ENCODE data around the gene KIF27.
"Not testable (repeated sequence)": the region's sequence is repeated elsewhere in the genome, so short reads cannot be mapped to it uniquely, and the experiment has no call there.

KIF27 gene

GRCh38 chr9:83920927-83921707 is at the start of gene KIF27:
Gene KIF27 (minus strand): TSS chr9:83921432. CDS start chr9:83915591, 5,841 bp downstream.
- peak; percentile 90 to 93 for DNase-seq (ENCODE audit: low read depth in 2 of 2)

- DNase-seq (ENCODE audit: low read depth in 2 of 2), result no peak
These were observed 48.4 kb upstream of the KIF27 start for GRCh38 chr9:83969602-83970001.

GRCh38 chr9:83967073-83967472 is 45.8 kb upstream of the KIF27 start:
- DNase-seq (ENCODE audit: low read depth in 2 of 2), result no peak

- DNase-seq (ENCODE audit: low read depth in 2 of 2), result no peak
These were observed 45.0 kb upstream of the KIF27 start for GRCh38 chr9:83966209-83966582.

- no peak for DNase-seq (ENCODE audit: low read depth in 2 of 2)
These were observed 44.3 kb upstream of the KIF27 start for GRCh38 chr9:83965350-83966208.

- no peak for DNase-seq (ENCODE audit: low read depth in 2 of 2)
These were observed 43.7 kb upstream of the KIF27 start for GRCh38 chr9:83964973-83965349.

- DNase-seq (ENCODE audit: low read depth in 2 of 2), result no peak
These were observed 40.9 kb upstream of the KIF27 start for GRCh38 chr9:83962165-83962564.

GRCh38 chr9:83960991-83961390 is 39.8 kb upstream of the KIF27 start:
- DNase-seq (ENCODE audit: low read depth in 2 of 2), result no peak

- no peak for DNase-seq (ENCODE audit: low read depth in 2 of 2)
These were observed 37.8 kb upstream of the KIF27 start for GRCh38 chr9:83959061-83959460.

GRCh38 chr9:83957248-83957513 is 35.9 kb upstream of the KIF27 start:
- no peak for DNase-seq (ENCODE audit: low read depth in 2 of 2)

- no peak for DNase-seq (ENCODE audit: low read depth in 2 of 2)
These were observed 35.4 kb upstream of the KIF27 start for GRCh38 chr9:83956436-83957247.

GRCh38 chr9:83956086-83956435 is 34.8 kb upstream of the KIF27 start:
- DNase-seq (ENCODE audit: low read depth in 2 of 2), result no peak

- not testable (repeated sequence) for DNase-seq (ENCODE audit: low read depth in 2 of 2)
These were observed 26.9 kb upstream of the KIF27 start for GRCh38 chr9:83948096-83948495.

GRCh38 chr9:83940590-83941303 is 19.5 kb upstream of the KIF27 start:
- no peak for DNase-seq (ENCODE audit: low read depth in 2 of 2)

GRCh38 chr9:83937861-83938455 is 16.7 kb upstream of the KIF27 start:
- no peak for DNase-seq (ENCODE audit: low read depth in 2 of 2)

GRCh38 chr9:83936523-83936922 is 15.3 kb upstream of the KIF27 start:
- DNase-seq (ENCODE audit: low read depth in 2 of 2), result no peak

- DNase-seq (ENCODE audit: low read depth in 2 of 2), result no peak
These were observed 14.2 kb upstream of the KIF27 start for GRCh38 chr9:83935276-83935935.

GRCh38 chr9:83934569-83935275 is 13.5 kb upstream of the KIF27 start:
- DNase-seq (ENCODE audit: low read depth in 2 of 2), result no peak

- DNase-seq (ENCODE audit: low read depth in 2 of 2), result no peak
These were observed 12.6 kb upstream of the KIF27 start for GRCh38 chr9:83933790-83934189.

- no peak for DNase-seq (ENCODE audit: low read depth in 2 of 2)
These were observed 11.6 kb upstream of the KIF27 start for GRCh38 chr9:83932851-83933250.

Measured in stimulated activated CD8-positive, alpha-beta memory T cell treated with anti-CD3 and anti-CD28 coated beads, Interleukin-7, amount 100 ng/mL, for 1 hour (primary cell).